Subcutaneous adipose tissue (tissue), 4 donors: ENCODE data around the gene WDR59. TPM values are rescaled to one million over a fixed set of nuclear protein-coding genes. Genes with fewer than 3 reads are reported as not detected.

Source experiments
- total RNA-seq, 4 donors: library from RNA; depleted of rRNA; stranded (reverse); fragments of >200 nt; gene quantifications; one replicate each; pipeline ENCODE4 v1.1.0, GENCODE V29; 2016
- TF ChIP-seq, protein P1 (sequence below): fragments of 450-650 bp; IDR thresholded peaks from one replicate; pipeline ENCODE4 v1.5.1; 2016; ENCODE audit warnings: low read depth, mild to moderate bottlenecking, control low read depth, antibody characterized with exemption, moderate library complexity

Gene WDR59
- total RNA-seq, 4 donors from 2014 or later = 20.5 to 33.2 (median 25.6) TPM

- TF ChIP-seq, protein P1, sequence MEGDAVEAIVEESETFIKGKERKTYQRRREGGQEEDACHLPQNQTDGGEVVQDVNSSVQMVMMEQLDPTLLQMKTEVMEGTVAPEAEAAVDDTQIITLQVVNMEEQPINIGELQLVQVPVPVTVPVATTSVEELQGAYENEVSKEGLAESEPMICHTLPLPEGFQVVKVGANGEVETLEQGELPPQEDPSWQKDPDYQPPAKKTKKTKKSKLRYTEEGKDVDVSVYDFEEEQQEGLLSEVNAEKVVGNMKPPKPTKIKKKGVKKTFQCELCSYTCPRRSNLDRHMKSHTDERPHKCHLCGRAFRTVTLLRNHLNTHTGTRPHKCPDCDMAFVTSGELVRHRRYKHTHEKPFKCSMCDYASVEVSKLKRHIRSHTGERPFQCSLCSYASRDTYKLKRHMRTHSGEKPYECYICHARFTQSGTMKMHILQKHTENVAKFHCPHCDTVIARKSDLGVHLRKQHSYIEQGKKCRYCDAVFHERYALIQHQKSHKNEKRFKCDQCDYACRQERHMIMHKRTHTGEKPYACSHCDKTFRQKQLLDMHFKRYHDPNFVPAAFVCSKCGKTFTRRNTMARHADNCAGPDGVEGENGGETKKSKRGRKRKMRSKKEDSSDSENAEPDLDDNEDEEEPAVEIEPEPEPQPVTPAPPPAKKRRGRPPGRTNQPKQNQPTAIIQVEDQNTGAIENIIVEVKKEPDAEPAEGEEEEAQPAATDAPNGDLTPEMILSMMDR = no peak
Observed at GRCh38 chr16:74903901-74904678, 80.8 kb downstream of the WDR59 start.

DNA sequence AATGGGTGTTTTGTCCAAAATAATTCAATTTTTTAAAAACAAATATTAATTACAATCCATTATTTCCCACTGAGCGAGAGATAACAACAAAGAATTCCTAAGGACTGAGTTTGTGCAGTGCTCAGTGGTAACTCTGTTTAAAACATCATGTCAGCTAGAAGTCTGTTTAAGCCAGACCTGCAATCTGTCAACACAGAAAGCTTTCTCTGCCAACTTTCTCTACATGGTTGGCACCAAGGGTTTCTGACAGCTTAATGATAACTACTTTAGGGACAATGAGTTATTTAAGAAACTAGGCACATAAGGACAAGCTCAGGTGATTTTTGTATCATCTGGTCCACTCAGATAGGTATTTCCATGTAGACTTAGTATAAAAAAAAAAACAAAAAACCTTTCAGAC lies 81.8 kb downstream of the WDR59 start:
- TF ChIP-seq, protein P1 = no peak

DNA sequence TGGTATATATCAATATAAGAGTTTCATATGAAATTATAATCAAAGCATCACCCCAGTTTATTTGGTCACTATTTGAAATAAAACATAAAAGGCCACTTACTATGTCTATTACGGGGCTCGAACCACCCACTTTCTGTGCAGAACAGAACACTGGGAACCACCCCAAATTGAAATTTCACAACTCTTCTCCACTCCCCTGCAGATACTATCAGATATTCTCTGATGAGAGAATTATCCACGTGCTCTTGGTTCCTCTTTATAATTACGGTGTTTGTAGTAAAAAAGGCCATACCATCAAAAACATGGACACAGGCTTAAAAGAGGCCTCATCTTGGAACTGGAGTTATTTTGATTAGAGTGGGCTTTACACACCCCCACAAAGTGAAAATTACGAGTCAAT lies 82.8 kb downstream of the WDR59 start:
- TF ChIP-seq, protein P1 = no peak

DNA sequence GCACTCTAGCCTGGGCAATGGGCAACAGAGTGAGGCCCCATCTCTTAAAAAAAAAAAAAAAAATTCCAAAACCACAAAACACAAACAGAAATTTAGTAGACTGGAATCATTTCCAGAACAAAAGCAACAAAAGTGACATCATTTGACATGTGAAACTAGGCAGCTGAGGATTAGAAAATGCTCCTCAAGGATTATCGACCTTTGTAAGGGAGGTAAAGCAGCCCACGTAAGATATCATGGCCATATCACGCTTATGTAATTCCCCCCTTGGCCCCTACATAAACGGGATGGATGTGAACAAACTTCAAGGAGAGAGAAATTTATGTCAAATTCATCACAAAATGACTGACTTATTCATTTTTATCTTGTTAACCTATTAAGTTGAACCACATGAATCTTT lies 83.3 kb downstream of the WDR59 start:
- TF ChIP-seq, protein P1 = no peak

DNA sequence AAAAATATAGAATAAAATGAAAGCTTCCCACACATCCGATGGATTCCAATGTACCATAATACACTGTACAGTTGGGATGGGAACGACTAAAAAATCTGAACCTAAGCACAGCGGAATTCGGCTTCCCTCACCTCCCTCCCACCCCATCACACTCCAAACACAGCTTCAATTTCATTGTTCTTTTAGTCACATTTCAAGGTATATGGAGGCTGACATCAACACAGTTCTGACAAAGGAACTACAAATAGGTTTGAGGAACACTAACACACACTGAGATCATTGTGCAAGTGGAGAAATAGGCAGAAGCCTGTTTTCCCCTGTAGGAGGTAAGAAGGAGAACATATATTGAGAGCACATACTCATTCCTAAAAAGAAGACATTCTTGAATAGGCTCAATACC lies 85.1 kb downstream of the WDR59 start:
- TF ChIP-seq, protein P1 = no peak

DNA sequence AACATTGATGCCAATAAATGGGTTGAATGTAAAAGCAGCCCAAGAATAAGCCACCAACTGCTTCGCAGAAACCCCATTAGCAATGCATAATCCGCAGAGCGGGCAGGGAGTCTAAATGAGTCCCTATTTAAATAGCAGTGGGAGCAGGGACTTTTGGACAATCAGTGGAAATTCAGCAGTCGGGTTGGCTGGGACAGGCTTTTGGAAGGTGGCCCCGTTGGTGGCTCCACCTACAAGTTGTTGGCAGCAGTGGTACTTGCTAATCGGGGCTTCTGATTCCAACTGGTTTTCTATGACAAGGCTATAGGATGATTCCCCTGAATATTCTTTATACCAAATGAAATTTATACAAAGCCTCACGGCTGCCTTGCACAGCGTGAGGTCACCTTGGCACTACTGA lies 86.3 kb downstream of the WDR59 start:
- TF ChIP-seq, protein P1 = no peak

GRCh38 chr16:74896389-74897370 lies 88.2 kb downstream of the WDR59 start:
- TF ChIP-seq, protein P1 = no peak
